Measurements from ENCODE around the gene PCDH18.
A peak's percentile ranks its signal among the peaks of the same experiment; 100 is the strongest.
"Not testable (repeated sequence)": the region's sequence is repeated elsewhere in the genome, so short reads cannot be mapped to it uniquely, and the experiment has no call there.

The PCDH18 gene, protein sequence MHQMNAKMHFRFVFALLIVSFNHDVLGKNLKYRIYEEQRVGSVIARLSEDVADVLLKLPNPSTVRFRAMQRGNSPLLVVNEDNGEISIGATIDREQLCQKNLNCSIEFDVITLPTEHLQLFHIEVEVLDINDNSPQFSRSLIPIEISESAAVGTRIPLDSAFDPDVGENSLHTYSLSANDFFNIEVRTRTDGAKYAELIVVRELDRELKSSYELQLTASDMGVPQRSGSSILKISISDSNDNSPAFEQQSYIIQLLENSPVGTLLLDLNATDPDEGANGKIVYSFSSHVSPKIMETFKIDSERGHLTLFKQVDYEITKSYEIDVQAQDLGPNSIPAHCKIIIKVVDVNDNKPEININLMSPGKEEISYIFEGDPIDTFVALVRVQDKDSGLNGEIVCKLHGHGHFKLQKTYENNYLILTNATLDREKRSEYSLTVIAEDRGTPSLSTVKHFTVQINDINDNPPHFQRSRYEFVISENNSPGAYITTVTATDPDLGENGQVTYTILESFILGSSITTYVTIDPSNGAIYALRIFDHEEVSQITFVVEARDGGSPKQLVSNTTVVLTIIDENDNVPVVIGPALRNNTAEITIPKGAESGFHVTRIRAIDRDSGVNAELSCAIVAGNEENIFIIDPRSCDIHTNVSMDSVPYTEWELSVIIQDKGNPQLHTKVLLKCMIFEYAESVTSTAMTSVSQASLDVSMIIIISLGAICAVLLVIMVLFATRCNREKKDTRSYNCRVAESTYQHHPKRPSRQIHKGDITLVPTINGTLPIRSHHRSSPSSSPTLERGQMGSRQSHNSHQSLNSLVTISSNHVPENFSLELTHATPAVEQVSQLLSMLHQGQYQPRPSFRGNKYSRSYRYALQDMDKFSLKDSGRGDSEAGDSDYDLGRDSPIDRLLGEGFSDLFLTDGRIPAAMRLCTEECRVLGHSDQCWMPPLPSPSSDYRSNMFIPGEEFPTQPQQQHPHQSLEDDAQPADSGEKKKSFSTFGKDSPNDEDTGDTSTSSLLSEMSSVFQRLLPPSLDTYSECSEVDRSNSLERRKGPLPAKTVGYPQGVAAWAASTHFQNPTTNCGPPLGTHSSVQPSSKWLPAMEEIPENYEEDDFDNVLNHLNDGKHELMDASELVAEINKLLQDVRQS

DNA sequence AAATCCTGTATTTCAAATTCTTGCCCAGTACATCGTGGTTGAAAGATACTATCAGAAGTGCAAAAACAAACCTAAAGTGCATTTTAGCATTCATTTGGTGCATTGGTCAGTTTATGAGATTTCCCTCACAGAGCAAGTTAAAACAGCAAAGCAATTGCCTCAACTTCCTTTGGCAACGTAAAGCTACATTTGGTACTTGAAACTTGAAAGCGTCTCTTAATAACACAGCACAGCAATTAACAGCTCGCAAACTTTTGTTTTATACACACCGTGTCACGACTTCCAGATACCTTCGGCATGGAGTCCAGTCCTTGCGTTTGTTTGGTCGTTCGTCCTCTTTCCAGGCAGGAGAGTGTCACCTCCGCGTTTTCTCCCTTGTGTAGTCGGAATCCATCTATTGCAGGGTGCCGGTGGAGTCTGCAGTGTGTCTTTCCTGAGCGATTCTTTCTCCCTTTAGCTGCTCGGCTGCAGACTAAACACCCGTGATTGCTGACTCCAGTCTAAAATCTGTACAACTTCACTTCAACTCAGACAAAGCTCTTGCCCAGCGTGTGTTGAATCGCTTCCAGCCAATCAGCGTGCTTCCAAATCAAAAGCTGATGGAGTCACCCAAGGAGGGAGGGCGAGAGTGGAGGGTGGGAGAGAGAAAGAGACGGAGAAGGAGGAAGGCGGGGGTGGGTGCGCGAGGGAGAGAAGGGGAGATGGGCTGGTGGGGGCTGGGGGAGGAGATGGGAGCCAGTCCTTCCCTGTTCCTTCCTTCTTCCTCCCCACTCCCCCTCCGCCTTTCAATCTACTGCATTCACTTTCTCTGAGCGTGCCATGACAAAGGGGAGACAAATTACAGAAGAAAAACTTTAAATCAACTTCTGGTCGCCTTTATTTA, at the start of gene PCDH18:
TSS of gene PCDH18 (minus strand) at position 509 of the 883 bp plus-strand sequence. CDS start at position 103, 406 bp downstream.
- DNase-seq, result peak; percentile 13

DNA sequence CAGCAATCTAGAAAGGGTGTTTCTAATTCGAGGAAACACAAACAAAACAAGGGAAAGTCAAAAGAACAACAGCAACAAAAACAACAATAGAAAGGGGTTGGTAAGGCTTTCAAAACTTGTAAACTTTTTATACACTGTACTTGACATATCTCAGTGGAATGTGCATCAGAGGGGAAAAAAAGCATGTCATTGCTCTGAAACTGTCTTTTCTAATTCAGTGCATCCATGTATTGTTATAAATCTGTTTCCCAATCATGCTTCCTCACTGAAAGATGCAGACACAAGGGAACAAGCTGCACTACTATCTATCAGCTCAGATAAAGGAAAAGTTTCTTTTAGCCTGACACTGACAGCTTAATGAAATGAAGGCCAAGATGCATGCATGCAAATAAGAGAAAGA, 44.2 kb upstream of the PCDH18 start:
- no peak for DNase-seq

GRCh38 chr4:137572647-137573046, 40.4 kb upstream of the PCDH18 start:
- DNase-seq, result no peak

DNA sequence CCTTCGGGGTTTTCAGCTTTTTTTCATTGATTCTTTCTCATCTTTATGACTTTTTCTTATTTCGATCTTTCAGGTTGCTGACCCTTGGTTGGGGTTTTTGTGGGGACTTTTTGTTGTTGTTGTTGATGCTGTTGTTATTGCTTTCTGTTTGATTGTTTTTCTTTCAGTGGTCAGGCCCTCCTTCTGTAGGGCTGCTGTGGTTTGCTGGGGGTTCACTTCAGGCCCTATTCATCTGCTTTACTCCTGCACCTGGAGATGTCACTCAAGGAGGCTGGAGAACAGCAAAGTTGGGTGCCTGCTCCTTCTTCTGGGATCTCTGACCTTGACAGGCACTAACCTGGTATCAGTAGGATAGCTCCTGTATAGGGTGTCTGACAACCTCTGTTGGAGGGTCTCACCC, 39.9 kb upstream of the PCDH18 start:
- DNase-seq, result no peak

GRCh38 chr4:137559801-137560200, 27.5 kb upstream of the PCDH18 start:
- no peak for DNase-seq

- DNase-seq, result no peak
These were observed 26.7 kb upstream of the PCDH18 start for GRCh38 chr4:137558951-137559350.

DNA sequence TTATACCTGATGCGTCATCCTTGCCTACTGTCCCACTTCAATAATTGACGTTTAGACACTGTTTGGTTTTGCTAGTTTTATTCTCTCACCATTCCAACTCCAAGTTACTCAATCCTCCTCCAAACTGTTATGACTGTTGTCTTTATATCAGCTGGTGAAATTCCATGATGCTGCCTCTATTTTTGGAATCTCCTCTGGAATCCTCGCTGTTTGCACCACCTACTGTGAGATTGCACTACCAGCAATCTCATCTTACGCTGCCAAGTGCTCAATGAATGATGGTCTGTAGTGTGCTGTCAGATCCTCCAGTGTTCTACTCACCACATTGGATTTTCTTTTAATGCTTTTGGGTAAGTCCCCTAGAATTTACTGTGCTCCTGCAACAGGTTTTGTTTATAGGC, 13.2 kb upstream of the PCDH18 start:
- DNase-seq, result no peak

DNA sequence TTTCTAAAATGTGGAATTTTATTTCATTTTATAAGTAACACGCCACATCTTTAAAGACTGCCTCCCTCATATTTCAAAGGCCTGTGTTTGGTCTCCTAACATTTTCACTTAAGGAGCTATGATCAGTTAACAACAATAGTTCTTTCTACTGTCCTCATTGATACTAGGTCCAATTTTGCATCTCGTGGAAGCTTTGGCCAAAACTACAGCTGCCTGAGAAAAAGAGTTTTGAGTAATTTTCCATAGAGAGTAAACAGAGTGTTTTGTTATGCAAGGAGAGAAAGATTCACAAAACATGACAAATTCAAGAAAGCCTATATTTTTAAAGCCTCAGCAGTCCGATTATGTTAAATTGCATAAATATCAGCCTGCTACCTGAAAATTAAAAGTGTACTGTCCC, 11.4 kb upstream of the PCDH18 start:
- no peak for DNase-seq

GRCh38 chr4:137543198-137543597, 10.9 kb upstream of the PCDH18 start:
- DNase-seq, result no peak

DNA sequence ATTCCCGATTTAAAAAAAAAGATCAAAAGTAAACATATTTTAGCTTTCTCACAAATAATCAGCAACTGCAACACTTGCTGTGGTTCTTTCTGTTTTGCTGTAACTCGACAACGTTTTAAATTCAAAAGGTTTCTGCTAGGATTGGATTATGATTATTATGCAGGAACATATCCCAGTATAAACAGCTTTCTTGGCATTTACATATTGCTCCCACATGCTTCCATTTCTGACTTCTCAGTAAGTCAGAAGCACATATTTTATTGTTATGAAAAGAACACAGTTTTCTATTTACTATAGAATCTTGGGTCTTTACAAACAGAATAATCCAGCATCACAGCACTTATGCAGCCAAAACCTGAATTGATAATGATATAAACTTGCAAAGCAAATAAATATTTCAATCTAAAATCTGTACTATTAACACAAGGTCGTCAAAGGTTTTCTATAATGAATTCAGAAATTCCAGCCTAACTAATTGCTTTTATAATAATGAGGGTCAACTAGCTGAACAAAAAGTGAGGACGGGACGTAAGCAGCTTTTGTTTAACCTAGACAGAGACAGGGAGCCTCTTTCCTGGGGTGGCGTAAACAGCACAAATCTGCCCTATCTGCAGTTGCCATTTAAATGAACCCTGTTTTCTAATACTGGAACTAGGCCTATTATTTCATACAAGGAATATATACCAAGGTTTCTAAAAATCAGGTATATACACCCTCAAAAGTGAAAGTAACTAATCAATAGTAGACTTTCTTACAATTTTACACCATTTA, 9.8 kb upstream of the PCDH18 start:
- DNase-seq, result no peak

- no peak for DNase-seq
These were observed 8.9 kb upstream of the PCDH18 start for GRCh38 chr4:137541181-137541580.

GRCh38 chr4:137540356-137540755, 8.1 kb upstream of the PCDH18 start:
- no peak for DNase-seq

- no peak for DNase-seq
These were observed 6.2 kb upstream of the PCDH18 start for GRCh38 chr4:137538526-137538925.

- not testable (repeated sequence) for DNase-seq
These were observed 5.5 kb upstream of the PCDH18 start for GRCh38 chr4:137537807-137538206.

GRCh38 chr4:137536789-137537561, 4.7 kb upstream of the PCDH18 start:
- DNase-seq, result no peak

DNA sequence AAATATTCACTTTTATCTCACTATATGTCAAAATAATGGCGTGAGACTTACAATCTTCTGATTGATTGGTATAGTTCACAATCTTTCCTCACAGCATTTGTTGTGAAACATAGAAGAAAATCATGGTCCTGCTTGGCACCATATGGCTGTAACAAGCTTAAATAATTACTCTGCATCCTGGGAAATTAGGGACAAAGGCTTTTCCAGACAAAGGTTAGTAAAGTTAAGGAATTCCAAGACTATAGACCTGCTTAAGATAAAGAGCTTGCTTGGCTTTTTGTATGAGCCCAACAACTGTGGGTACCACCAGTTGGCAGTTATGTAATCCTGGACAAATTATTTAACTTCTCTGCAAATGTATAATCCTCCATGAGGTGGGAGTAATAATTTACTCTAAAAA, 3.4 kb upstream of the PCDH18 start:
- DNase-seq, result no peak

DNA sequence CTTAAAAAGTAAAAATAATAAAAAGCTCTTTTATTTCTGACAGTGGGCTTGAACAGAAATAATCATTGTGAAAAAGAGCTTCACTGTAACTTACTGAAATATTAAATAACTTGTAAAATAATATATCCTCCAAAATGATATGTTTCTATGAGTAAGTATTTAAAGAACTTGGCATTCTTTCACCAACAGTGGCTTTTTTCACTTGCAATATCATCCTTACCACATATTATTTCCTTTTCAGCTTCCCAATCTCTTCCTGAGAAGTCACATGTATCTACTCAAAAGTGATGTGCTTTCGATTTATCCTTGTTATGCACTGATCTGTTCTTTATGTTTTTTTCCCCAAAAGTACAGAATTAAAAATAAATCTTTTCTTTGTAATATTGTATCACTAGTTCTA, 2.2 kb upstream of the PCDH18 start:
- no peak for DNase-seq

DNA sequence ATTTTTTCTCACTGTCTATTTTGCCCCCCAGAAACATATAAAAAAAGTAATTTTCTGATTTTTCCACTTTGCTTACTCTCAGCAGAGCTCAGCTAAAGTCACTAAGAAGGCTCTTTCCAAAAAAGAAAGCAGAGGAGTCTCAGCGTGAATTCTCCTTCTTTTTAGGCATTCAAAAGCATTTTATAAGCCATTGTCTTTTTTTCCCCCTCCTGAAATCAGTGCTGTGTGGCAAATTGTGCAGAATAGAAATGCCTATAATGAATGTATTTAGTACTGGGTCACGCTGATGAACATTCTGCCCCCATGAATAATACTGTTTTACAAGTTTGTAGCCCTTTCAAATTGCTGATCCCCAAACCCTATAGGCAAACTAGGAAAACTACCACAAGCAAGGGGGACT, 1.6 kb upstream of the PCDH18 start:
- no peak for DNase-seq

DNA sequence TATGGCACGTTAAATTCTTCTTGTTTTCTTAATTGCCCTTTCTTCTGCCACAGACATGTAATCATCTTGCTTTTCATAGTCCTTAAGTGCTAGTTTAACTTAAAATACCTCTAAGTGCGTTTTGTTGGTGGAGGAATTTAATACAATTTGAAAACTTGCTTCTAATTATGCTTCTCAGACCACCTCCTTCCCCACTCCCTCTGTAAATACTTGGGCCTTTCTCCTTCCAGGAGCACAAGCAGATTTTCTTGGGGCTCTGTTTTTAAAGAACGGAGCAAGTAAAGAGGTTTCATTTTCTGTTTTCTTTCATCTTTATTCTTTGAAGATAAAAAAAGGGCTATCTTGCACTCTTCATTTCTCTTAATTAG, 559 bp upstream of the PCDH18 start:
- DNase-seq, result no peak

- DNase-seq, result no peak
These were observed 917 bp downstream of the PCDH18 start for GRCh38 chr4:137531168-137531985.

All from activated CD4-positive, alpha-beta T cell treated with anti-CD3 and anti-CD28 coated beads, Interleukin-2, Interleukin-6, amounts not matched to agents 100 ng/mL and 50 ng/mL, durations not matched to agents 16 hours and 8 hours (primary cell).